ENCODE measurements around the gene XPO5.
A peak's percentile ranks its signal among the peaks of the same experiment; 100 is the strongest.
"Not testable (repeated sequence)": the region's sequence is repeated elsewhere in the genome, so short reads cannot be mapped to it uniquely, and the experiment has no call there.

XPO5 gene

GRCh38 chr6:43499028-43499815 lies 76.6 kb downstream of the XPO5 start:
- no peaks in the 10 kb centered on the region for H3K9me3 ChIP-seq (ENCODE audit: control insufficient read depth, low read length)
- H3K36me3 ChIP-seq (ENCODE audit: control insufficient read depth, insufficient read depth, low read length), result peaks cover 55% of the 10 kb centered on the region
- no peak overlapping the region for H3K27ac ChIP-seq (ENCODE audit: insufficient read depth, low read length, poor library complexity, severe bottlenecking)
- peaks cover 14% of the 10 kb centered on the region for H3K4me1 ChIP-seq (ENCODE audit: control insufficient read depth, insufficient read depth, low read length, poor library complexity, severe bottlenecking)
- H3K4me3 ChIP-seq (ENCODE audit: insufficient read depth, low read depth, low read length, poor library complexity, severe bottlenecking), result no peak overlapping the region
- H3K27me3 ChIP-seq (replicated peaks; ENCODE audit: control insufficient read depth, insufficient read depth, low read length, poor library complexity, severe bottlenecking), result no peaks in the 10 kb centered on the region
- DNase-seq, result no peak

DNA sequence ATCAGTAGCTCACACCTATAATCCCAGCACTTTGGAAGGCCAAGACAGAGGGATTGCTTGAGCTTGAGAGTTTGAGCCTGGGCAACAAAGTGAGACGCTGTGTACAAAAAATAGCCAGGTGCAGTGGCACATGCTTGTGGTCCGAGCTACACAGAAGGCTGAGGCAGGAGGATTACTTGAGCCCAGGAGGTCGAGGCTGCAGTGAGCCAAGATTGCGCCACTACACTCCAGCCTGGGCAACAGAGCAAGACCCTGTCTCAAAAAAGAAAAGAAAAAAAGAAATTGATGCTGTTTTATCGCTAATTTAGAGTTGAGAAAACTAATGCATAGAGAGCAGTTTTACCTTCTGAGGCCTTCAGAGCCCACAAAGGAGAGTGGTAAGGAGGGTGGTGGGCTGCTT lies 77.5 kb downstream of the XPO5 start:
- H3K4me1 ChIP-seq (ENCODE audit: control insufficient read depth, insufficient read depth, low read length, poor library complexity, severe bottlenecking), result peaks cover 14% of the 10 kb centered on the region
- H3K27me3 ChIP-seq (replicated peaks; ENCODE audit: control insufficient read depth, insufficient read depth, low read length, poor library complexity, severe bottlenecking); H3K27ac ChIP-seq (ENCODE audit: insufficient read depth, low read length, poor library complexity, severe bottlenecking); H3K4me3 ChIP-seq (ENCODE audit: insufficient read depth, low read depth, low read length, poor library complexity, severe bottlenecking); DNase-seq; H3K9me3 ChIP-seq (ENCODE audit: control insufficient read depth, low read length): not testable (repeated sequence)
- H3K36me3 ChIP-seq (ENCODE audit: control insufficient read depth, insufficient read depth, low read length), result peaks cover 49% of the 10 kb centered on the region

DNA sequence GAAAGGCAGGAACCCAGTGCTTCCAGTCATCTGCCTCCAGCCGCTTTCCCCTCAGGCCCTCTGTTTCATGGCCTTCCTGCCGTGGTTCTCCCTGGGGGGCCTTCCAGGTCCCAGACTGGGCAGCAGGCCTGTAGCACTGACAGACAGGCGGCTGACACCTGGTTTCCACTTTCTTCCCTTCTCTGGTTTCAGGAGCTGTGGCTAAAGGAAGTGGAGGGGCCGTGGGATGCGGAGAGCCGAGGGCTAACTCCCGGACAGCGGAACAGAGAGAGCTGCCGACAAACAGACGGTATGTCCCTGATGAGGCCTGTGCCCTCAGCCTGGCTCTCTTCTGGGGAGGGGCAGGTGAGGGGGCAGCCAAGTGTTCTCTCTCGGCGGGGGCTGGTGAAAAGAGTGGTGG lies 78.1 kb downstream of the XPO5 start:
- Histone ChIP-seq H3K27ac (ENCODE audit: insufficient read depth, low read length, poor library complexity, severe bottlenecking) (no peak overlapping the region), H3K4me3 (ENCODE audit: insufficient read depth, low read depth, low read length, poor library complexity, severe bottlenecking) (no peak overlapping the region), H3K36me3 (ENCODE audit: control insufficient read depth, insufficient read depth, low read length) (peaks cover 45% of the 10 kb centered on the region), H3K9me3 (ENCODE audit: control insufficient read depth, low read length) (no peaks in the 10 kb centered on the region), H3K4me1 (ENCODE audit: control insufficient read depth, insufficient read depth, low read length, poor library complexity, severe bottlenecking) (peaks cover 14% of the 10 kb centered on the region), H3K27me3 (replicated peaks; ENCODE audit: control insufficient read depth, insufficient read depth, low read length, poor library complexity, severe bottlenecking) (no peaks in the 10 kb centered on the region)
- DNase-seq, result no peak

- H3K27me3 ChIP-seq (replicated peaks; ENCODE audit: control insufficient read depth, insufficient read depth, low read length, poor library complexity, severe bottlenecking), result no peaks in the 10 kb centered on the region
- H3K27ac ChIP-seq (ENCODE audit: insufficient read depth, low read length, poor library complexity, severe bottlenecking), result no peak overlapping the region
- peaks cover 39% of the 10 kb centered on the region for H3K36me3 ChIP-seq (ENCODE audit: control insufficient read depth, insufficient read depth, low read length)
- no peak for DNase-seq
- H3K4me3 ChIP-seq (ENCODE audit: insufficient read depth, low read depth, low read length, poor library complexity, severe bottlenecking), result no peak overlapping the region
- H3K4me1 ChIP-seq (ENCODE audit: control insufficient read depth, insufficient read depth, low read length, poor library complexity, severe bottlenecking), result peaks cover 14% of the 10 kb centered on the region
- no peaks in the 10 kb centered on the region for H3K9me3 ChIP-seq (ENCODE audit: control insufficient read depth, low read length)
Observed at GRCh38 chr6:43497129-43497396, 78.8 kb downstream of the XPO5 start.

DNA sequence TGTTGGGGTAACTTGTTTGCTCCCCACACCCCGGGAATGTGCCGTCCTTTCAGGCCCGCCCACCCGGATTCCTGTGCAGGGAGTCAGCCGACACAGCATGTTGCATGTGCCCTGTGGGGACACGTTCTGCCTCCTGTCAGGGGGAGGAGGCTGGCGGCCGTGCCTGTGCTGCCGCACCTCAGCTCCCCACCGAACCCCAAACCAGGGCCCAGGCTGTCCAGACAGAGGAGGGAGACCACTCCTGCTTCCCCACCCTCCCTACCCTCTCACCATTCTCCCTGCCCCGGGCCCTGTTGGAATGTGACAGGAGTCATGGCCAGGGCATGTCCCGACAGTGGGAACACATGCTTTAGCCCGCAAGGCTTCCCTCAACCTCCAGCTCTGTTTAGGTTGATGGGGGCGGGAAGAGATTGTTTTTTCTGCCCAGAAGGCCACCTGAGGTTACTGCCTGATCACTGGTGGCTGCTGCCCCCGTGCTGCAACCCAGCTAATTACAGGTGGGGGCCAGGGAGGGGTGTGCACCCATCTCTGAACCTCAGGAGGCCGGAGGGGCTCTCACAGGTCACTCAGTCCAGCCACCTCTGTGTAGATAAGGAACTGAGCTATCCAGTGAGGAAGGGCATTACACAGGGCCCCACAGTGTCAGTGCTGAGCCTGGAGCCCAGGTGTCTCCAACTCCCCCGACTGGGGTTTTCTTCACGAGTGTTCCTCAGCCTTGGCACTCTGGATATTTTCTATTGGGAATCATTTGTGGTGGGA lies 79.3 kb downstream of the XPO5 start:
- H3K27ac ChIP-seq (ENCODE audit: insufficient read depth, low read length, poor library complexity, severe bottlenecking), result peak overlapping the region; percentile 11

GRCh38 chr6:43495409-43495941 lies 80.4 kb downstream of the XPO5 start:
- no peak for DNase-seq
- Histone ChIP-seq H3K4me1 (ENCODE audit: control insufficient read depth, insufficient read depth, low read length, poor library complexity, severe bottlenecking) (peaks cover 14% of the 10 kb centered on the region), H3K27me3 (replicated peaks; ENCODE audit: control insufficient read depth, insufficient read depth, low read length, poor library complexity, severe bottlenecking) (no peaks in the 10 kb centered on the region), H3K27ac (ENCODE audit: insufficient read depth, low read length, poor library complexity, severe bottlenecking) (no peak overlapping the region), H3K9me3 (ENCODE audit: control insufficient read depth, low read length) (no peaks in the 10 kb centered on the region), H3K4me3 (ENCODE audit: insufficient read depth, low read depth, low read length, poor library complexity, severe bottlenecking) (no peak overlapping the region), H3K36me3 (ENCODE audit: control insufficient read depth, insufficient read depth, low read length) (peaks cover 25% of the 10 kb centered on the region)

More for the DNA sequence above, 79.3 kb downstream of the XPO5 start:
- no peak overlapping the region for H3K4me3 ChIP-seq (ENCODE audit: insufficient read depth, low read depth, low read length, poor library complexity, severe bottlenecking)
- H3K36me3 ChIP-seq (ENCODE audit: control insufficient read depth, insufficient read depth, low read length), result peaks cover 35% of the 10 kb centered on the region
- no peaks in the 10 kb centered on the region for H3K9me3 ChIP-seq (ENCODE audit: control insufficient read depth, low read length)
- DNase-seq, result no peak
- no peaks in the 10 kb centered on the region for H3K27me3 ChIP-seq (replicated peaks; ENCODE audit: control insufficient read depth, insufficient read depth, low read length, poor library complexity, severe bottlenecking)
- H3K4me1 ChIP-seq (ENCODE audit: control insufficient read depth, insufficient read depth, low read length, poor library complexity, severe bottlenecking), result peaks cover 14% of the 10 kb centered on the region

DNA sequence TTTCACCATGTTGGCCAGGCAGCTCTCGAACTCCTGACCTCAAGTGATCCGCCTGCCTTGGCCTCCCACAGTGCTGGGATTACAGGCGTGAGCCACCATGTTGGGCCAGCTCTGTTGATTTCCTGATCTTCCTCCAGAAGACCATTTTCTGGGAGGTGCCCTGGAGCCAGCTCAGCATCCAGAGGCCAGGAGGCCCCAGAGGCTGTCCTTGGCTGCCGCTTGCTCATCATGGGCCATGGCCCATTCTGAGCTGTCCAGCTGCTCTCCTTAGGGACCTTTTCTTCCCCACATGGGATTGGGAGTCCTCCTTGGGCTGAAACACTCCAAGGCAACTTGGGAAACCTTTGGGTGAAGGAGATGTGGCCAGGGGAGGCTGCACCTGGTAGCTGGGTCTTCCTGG lies 81.1 kb downstream of the XPO5 start:
- Histone ChIP-seq H3K9me3 (ENCODE audit: control insufficient read depth, low read length) (no peaks in the 10 kb centered on the region), H3K27ac (ENCODE audit: insufficient read depth, low read length, poor library complexity, severe bottlenecking) (no peak overlapping the region), H3K36me3 (ENCODE audit: control insufficient read depth, insufficient read depth, low read length) (peaks cover 18% of the 10 kb centered on the region), H3K4me1 (ENCODE audit: control insufficient read depth, insufficient read depth, low read length, poor library complexity, severe bottlenecking) (peaks cover 14% of the 10 kb centered on the region), H3K4me3 (ENCODE audit: insufficient read depth, low read depth, low read length, poor library complexity, severe bottlenecking) (no peak overlapping the region), H3K27me3 (replicated peaks; ENCODE audit: control insufficient read depth, insufficient read depth, low read length, poor library complexity, severe bottlenecking) (no peaks in the 10 kb centered on the region)
- DNase-seq, result no peak

- H3K27ac ChIP-seq (ENCODE audit: insufficient read depth, low read length, poor library complexity, severe bottlenecking), result no peak overlapping the region
- peaks cover 14% of the 10 kb centered on the region for H3K4me1 ChIP-seq (ENCODE audit: control insufficient read depth, insufficient read depth, low read length, poor library complexity, severe bottlenecking)
- H3K9me3 ChIP-seq (ENCODE audit: control insufficient read depth, low read length), result no peaks in the 10 kb centered on the region
- H3K36me3 ChIP-seq (ENCODE audit: control insufficient read depth, insufficient read depth, low read length), result peaks cover 17% of the 10 kb centered on the region
- no peaks in the 10 kb centered on the region for H3K27me3 ChIP-seq (replicated peaks; ENCODE audit: control insufficient read depth, insufficient read depth, low read length, poor library complexity, severe bottlenecking)
- DNase-seq, result no peak
- H3K4me3 ChIP-seq (ENCODE audit: insufficient read depth, low read depth, low read length, poor library complexity, severe bottlenecking), result no peak overlapping the region
Observed at GRCh38 chr6:43494321-43494720, 81.5 kb downstream of the XPO5 start.

GRCh38 chr6:43493833-43494232 lies 82.0 kb downstream of the XPO5 start:
- no peak for DNase-seq
- Histone ChIP-seq H3K27me3 (replicated peaks; ENCODE audit: control insufficient read depth, insufficient read depth, low read length, poor library complexity, severe bottlenecking) (no peaks in the 10 kb centered on the region), H3K36me3 (ENCODE audit: control insufficient read depth, insufficient read depth, low read length) (peaks cover 12% of the 10 kb centered on the region), H3K9me3 (ENCODE audit: control insufficient read depth, low read length) (no peaks in the 10 kb centered on the region), H3K4me1 (ENCODE audit: control insufficient read depth, insufficient read depth, low read length, poor library complexity, severe bottlenecking) (peaks cover 14% of the 10 kb centered on the region), H3K4me3 (ENCODE audit: insufficient read depth, low read depth, low read length, poor library complexity, severe bottlenecking) (no peak overlapping the region), H3K27ac (ENCODE audit: insufficient read depth, low read length, poor library complexity, severe bottlenecking) (no peak overlapping the region)

- Histone ChIP-seq H3K4me3 (ENCODE audit: insufficient read depth, low read depth, low read length, poor library complexity, severe bottlenecking) (no peak overlapping the region), H3K36me3 (ENCODE audit: control insufficient read depth, insufficient read depth, low read length) (peaks cover 11% of the 10 kb centered on the region), H3K27ac (ENCODE audit: insufficient read depth, low read length, poor library complexity, severe bottlenecking) (no peak overlapping the region), H3K27me3 (replicated peaks; ENCODE audit: control insufficient read depth, insufficient read depth, low read length, poor library complexity, severe bottlenecking) (no peaks in the 10 kb centered on the region), H3K9me3 (ENCODE audit: control insufficient read depth, low read length) (no peaks in the 10 kb centered on the region), H3K4me1 (ENCODE audit: control insufficient read depth, insufficient read depth, low read length, poor library complexity, severe bottlenecking) (peaks cover 14% of the 10 kb centered on the region)
- no peak for DNase-seq
Observed at GRCh38 chr6:43493230-43493629, 82.6 kb downstream of the XPO5 start.

Measured in effector memory CD4-positive, alpha-beta T cell (primary cell).